NCI-H1092 treated with DMSO at 0.1 percent for 48 hours (cell line): ENCODE results near the gene EHD1.

Source experiments
- DNase-seq: peaks from one replicate; lab custom pipeline; 2025; lab: John Stamatoyannopoulos, UW

EHD1 gene

GRCh38 chr11:64872790-64873488 is 5.5 kb downstream of the EHD1 start:
- DNase-seq = no peak

- DNase-seq = no peak
Observed at GRCh38 chr11:64871492-64871891, 6.9 kb downstream of the EHD1 start.

GRCh38 chr11:64870893-64871466 is 7.4 kb downstream of the EHD1 start:
- no peak for DNase-seq

- DNase-seq = no peak
Observed at GRCh38 chr11:64870176-64870892, 8.1 kb downstream of the EHD1 start.

GRCh38 chr11:64869571-64870175 is 8.7 kb downstream of the EHD1 start:
- DNase-seq = no peak

- no peak for DNase-seq
Observed at GRCh38 chr11:64868904-64869570, 9.4 kb downstream of the EHD1 start.

- no peak for DNase-seq
Observed at GRCh38 chr11:64867748-64868462, 10.5 kb downstream of the EHD1 start.

GRCh38 chr11:64866173-64866491 is 12.3 kb downstream of the EHD1 start:
- no peak for DNase-seq

GRCh38 chr11:64865286-64866172 is 12.9 kb downstream of the EHD1 start:
- DNase-seq = no peak

- DNase-seq = no peak
Observed at GRCh38 chr11:64864473-64865285, 13.7 kb downstream of the EHD1 start.

- no peak for DNase-seq
Observed at GRCh38 chr11:64864135-64864472, 14.3 kb downstream of the EHD1 start.

GRCh38 chr11:64863391-64864060 is 14.9 kb downstream of the EHD1 start:
- DNase-seq = no peak

- no peak for DNase-seq
Observed at GRCh38 chr11:64862987-64863390, 15.4 kb downstream of the EHD1 start.

GRCh38 chr11:64861227-64861975 is 17.0 kb downstream of the EHD1 start:
- no peak for DNase-seq

- DNase-seq = no peak
Observed at GRCh38 chr11:64859542-64860414, 18.6 kb downstream of the EHD1 start.

GRCh38 chr11:64858467-64859263 is 19.8 kb downstream of the EHD1 start:
- DNase-seq = no peak

- DNase-seq = no peak
Observed at GRCh38 chr11:64857485-64857884, 20.9 kb downstream of the EHD1 start.
